Endodermal cell (in vitro differentiated cells): Measurements from ENCODE around the gene LRRC73. TPM values are rescaled to one million over a fixed set of nuclear protein-coding genes. Genes with fewer than 3 reads are reported as not detected.
"Not testable (repeated sequence)": the region's sequence is repeated elsewhere in the genome, so short reads cannot be mapped to it uniquely, and the experiment has no call there.

ENCODE experiments used
- DNase-seq: peaks from one replicate; pipeline ENCODE4 v3.0.0-alpha.2; 2017
- H3K27ac ChIP-seq: 2 replicates; pipeline ENCODE4 v1.5.1; 2013; ENCODE audit warnings: mild to moderate bottlenecking, low read depth, low read length, moderate library complexity
- H3K27me3 ChIP-seq: 2 replicates; pipeline ENCODE4 v1.6.1; 2013; ENCODE audit warnings: mild to moderate bottlenecking, low read length, moderate library complexity; ENCODE audit not compliant: insufficient read depth, control insufficient read depth, poor library complexity, severe bottlenecking
- H3K36me3 ChIP-seq: 2 replicates; pipeline ENCODE4 v1.7.0; 2013; ENCODE audit warnings: mild to moderate bottlenecking, low read length, moderate library complexity; ENCODE audit not compliant: control insufficient read depth, insufficient read depth
- H3K4me1 ChIP-seq: one replicate; pipeline ENCODE4 v1.7.0; 2013; ENCODE audit warnings: low read length; ENCODE audit not compliant: control insufficient read depth, insufficient read depth
- H3K4me3 ChIP-seq: 2 replicates; pipeline ENCODE4 v1.5.1; 2013; ENCODE audit warnings: mild to moderate bottlenecking, low read length, moderate library complexity
- H3K9ac ChIP-seq: 2 replicates; pipeline ENCODE4 v1.6.1; 2013; ENCODE audit warnings: mild to moderate bottlenecking, low read length, moderate library complexity; ENCODE audit not compliant: poor library complexity, severe bottlenecking; ENCODE audit errors: extremely low read depth
- H3K9me3 ChIP-seq: 2 replicates; pipeline ENCODE4 v1.6.1; 2013; ENCODE audit warnings: mild to moderate bottlenecking, low read length, moderate library complexity; ENCODE audit not compliant: control insufficient read depth
- H3K27ac Mint-ChIP-seq: 2 replicates; pipeline ENCODE4 v1.8.0; 2020; ENCODE audit warnings: mixed read lengths
- H3K27me3 Mint-ChIP-seq: 2 replicates; pipeline ENCODE4 v1.8.0; 2021; ENCODE audit warnings: mild to moderate bottlenecking, mixed read lengths; ENCODE audit not compliant: insufficient read depth
- H3K36me3 Mint-ChIP-seq: 2 replicates; pipeline ENCODE4 v1.8.0; 2020; ENCODE audit warnings: low read depth, mixed read lengths
- H3K4me1 Mint-ChIP-seq: 2 replicates; pipeline ENCODE4 v1.8.0; 2020; ENCODE audit warnings: mixed read lengths
- H3K4me3 Mint-ChIP-seq: 2 replicates; pipeline ENCODE4 v1.8.0; 2020; ENCODE audit warnings: mild to moderate bottlenecking, moderate library complexity, mixed read lengths
- H3K9me3 Mint-ChIP-seq: 2 replicates; pipeline ENCODE4 v1.8.0; 2020; ENCODE audit warnings: mild to moderate bottlenecking, mixed read lengths
- WGBS, 2 experiments: methylation state at CpG; one replicate each; pipeline versions ENCODE4 v1.1.5 to v1.1.7; 2013; ENCODE audit warnings: missing lambda C conversion rate in 2 of 2, mixed read lengths in 1 of 2; ENCODE audit not compliant: insufficient coverage in 1 of 2, insufficient read length in 1 of 2; 5-methylcytosine and 5-hydroxymethylcytosine counted together
- total RNA-seq, 2 donors: library from RNA; stranded (reverse); fragmentation: NEBNext Ultra II Directional in 1 of 2; extraction: Animal tissue kit (Norgen Biotek cat#: 25700) in 1 of 2; gene quantifications; 2 replicates in 1 of 2; 3 replicates in 1 of 2; pipeline ENCODE4 v1.2.1, GENCODE V29; 2021
- TF ChIP-seq, protein P1 (sequence below): fragments of 200-600 bp; sonication (generic); conservative IDR thresholded peaks from 2 replicates; pipeline ENCODE4 v1.5.0; 2021; ENCODE audit warnings: antibody characterized with exemption, mild to moderate bottlenecking

Gene LRRC73
- total RNA-seq, 2 donors from 2014 or later: 0.46 to 0.64 TPM

- Mint-ChIP-seq H3K27me3 (no peaks in the 10 kb centered on the region), H3K27ac (no peak overlapping the region), H3K4me3 (no peak overlapping the region), H3K36me3 (peaks cover 59% of the 10 kb centered on the region), H3K9me3 (no peaks in the 10 kb centered on the region), H3K4me1 (no peaks in the 10 kb centered on the region)
- WGBS, 2 experiments: 94 to 97% methylated on average over 5 of the region's 5 CpGs
- TF ChIP-seq, protein P1, sequence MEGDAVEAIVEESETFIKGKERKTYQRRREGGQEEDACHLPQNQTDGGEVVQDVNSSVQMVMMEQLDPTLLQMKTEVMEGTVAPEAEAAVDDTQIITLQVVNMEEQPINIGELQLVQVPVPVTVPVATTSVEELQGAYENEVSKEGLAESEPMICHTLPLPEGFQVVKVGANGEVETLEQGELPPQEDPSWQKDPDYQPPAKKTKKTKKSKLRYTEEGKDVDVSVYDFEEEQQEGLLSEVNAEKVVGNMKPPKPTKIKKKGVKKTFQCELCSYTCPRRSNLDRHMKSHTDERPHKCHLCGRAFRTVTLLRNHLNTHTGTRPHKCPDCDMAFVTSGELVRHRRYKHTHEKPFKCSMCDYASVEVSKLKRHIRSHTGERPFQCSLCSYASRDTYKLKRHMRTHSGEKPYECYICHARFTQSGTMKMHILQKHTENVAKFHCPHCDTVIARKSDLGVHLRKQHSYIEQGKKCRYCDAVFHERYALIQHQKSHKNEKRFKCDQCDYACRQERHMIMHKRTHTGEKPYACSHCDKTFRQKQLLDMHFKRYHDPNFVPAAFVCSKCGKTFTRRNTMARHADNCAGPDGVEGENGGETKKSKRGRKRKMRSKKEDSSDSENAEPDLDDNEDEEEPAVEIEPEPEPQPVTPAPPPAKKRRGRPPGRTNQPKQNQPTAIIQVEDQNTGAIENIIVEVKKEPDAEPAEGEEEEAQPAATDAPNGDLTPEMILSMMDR: no peak
- Histone ChIP-seq H3K9ac (no peak overlapping the region), H3K9me3 (no peaks in the 10 kb centered on the region), H3K4me1 (no peaks in the 10 kb centered on the region), H3K27ac (no peak overlapping the region), H3K36me3 (peaks cover 57% of the 10 kb centered on the region), H3K27me3 (no peaks in the 10 kb centered on the region), H3K4me3 (no peak overlapping the region)
- DNase-seq: no peak
Measured at GRCh38 chr6:43540507-43540906, 30.4 kb upstream of the LRRC73 start.

- H3K27ac Mint-ChIP-seq, H3K4me1 ChIP-seq, H3K4me3 ChIP-seq, H3K27me3 Mint-ChIP-seq, DNase-seq, H3K9ac ChIP-seq, H3K9me3 Mint-ChIP-seq, H3K4me1 Mint-ChIP-seq, H3K27ac ChIP-seq, H3K9me3 ChIP-seq, H3K27me3 ChIP-seq, H3K4me3 Mint-ChIP-seq: not testable (repeated sequence)
- 97 to 98% methylated on average over 17 to 20 of the region's 20 CpGs for WGBS, 2 experiments
- peaks cover 51% of the 10 kb centered on the region for H3K36me3 ChIP-seq
- H3K36me3 Mint-ChIP-seq: peaks cover 53% of the 10 kb centered on the region
Measured at GRCh38 chr6:43539409-43539808, 29.3 kb upstream of the LRRC73 start.

GRCh38 chr6:43538986-43539385, 28.8 kb upstream of the LRRC73 start:
- not testable (repeated sequence) for DNase-seq, H3K27me3 Mint-ChIP-seq, H3K27ac ChIP-seq, H3K4me1 Mint-ChIP-seq, H3K9me3 ChIP-seq, H3K9ac ChIP-seq, H3K4me3 ChIP-seq, H3K4me3 Mint-ChIP-seq, H3K4me1 ChIP-seq, H3K27ac Mint-ChIP-seq, H3K27me3 ChIP-seq, H3K9me3 Mint-ChIP-seq
- peaks cover 53% of the 10 kb centered on the region for H3K36me3 ChIP-seq
- peaks cover 50% of the 10 kb centered on the region for H3K36me3 Mint-ChIP-seq
- WGBS, 2 experiments: 97% methylated on average over 15 of the region's 17 CpGs; no CpG with 5 or more reads in 1 of the 2 experiments

- no peak for DNase-seq
- H3K4me1 Mint-ChIP-seq: no peaks in the 10 kb centered on the region
- no peaks in the 10 kb centered on the region for H3K27me3 ChIP-seq
- 78 to 98% methylated on average over 1 of the region's 1 CpG for WGBS, 2 experiments
- peak overlapping the region; percentile 13 for H3K27ac Mint-ChIP-seq
- no peak overlapping the region for H3K9ac ChIP-seq
- TF ChIP-seq, protein P1: no peak
- H3K27me3 Mint-ChIP-seq: no peaks in the 10 kb centered on the region
- peaks cover 5% of the 10 kb centered on the region for H3K4me1 ChIP-seq
- peaks cover 75% of the 10 kb centered on the region for H3K36me3 ChIP-seq
- H3K36me3 Mint-ChIP-seq: peaks cover 64% of the 10 kb centered on the region
- no peaks in the 10 kb centered on the region for H3K9me3 Mint-ChIP-seq
- H3K4me3 ChIP-seq: no peak overlapping the region
- H3K9me3 ChIP-seq: no peaks in the 10 kb centered on the region
- no peak overlapping the region for H3K4me3 Mint-ChIP-seq
- no peak overlapping the region for H3K27ac ChIP-seq
Measured at GRCh38 chr6:43532201-43532600, 22.1 kb upstream of the LRRC73 start.
